K562 (cell line): Measurements from ENCODE around the gene OSGIN1. TPM values are rescaled to one million over a fixed set of nuclear protein-coding genes. Genes with fewer than 3 reads are reported as not detected.

Experiments
- HMGXB4 ChIP-seq: sonication (generic); formaldehyde crosslinking; IDR thresholded peaks from 2 replicates; pipeline ENCODE4 v1.8.1; 2023; ENCODE audit warnings: mild to moderate bottlenecking, missing genetic modification reagents
- KAT8 ChIP-seq: fragments of 450-650 bp; IDR thresholded peaks from 2 replicates; pipeline ENCODE4 v1.6.1; 2016; ENCODE audit warnings: low read depth, mild to moderate bottlenecking
- NFE2L1 ChIP-seq: fragments of 450-650 bp; IDR thresholded peaks from 2 replicates; pipeline ENCODE4 v1.6.1; 2016; ENCODE audit warnings: missing genetic modification characterization, low read depth, mild to moderate bottlenecking, missing compliant biosample characterization, moderate library complexity, borderline replicate concordance
- ZNF518B ChIP-seq: fragments of 250-450 bp; sonication (Bioruptor Pico); IDR thresholded peaks from 2 replicates; pipeline ENCODE4 v1.5.0; 2021; ENCODE audit warnings: mild to moderate bottlenecking, moderate library complexity
- polyA plus RNA-seq, 8 experiments: library from polyadenylated mRNA; depleted of rRNA in 4 of 8; stranded (reverse) in 5 of 8; unstranded in 3 of 8; fragments of >200 nt; fragmentation: Nextera tagmentation in 2 of 8; fragmentation: Illumina TruSeq in 1 of 8; extraction: Ambion mirVana in 2 of 8; extraction: Trizol in 1 of 8; gene quantifications; 2 replicates each; pipeline versions ENCODE4 v1.2.1 to v1.2.3, GENCODE V29; 2011 to 2014; ENCODE audit warnings: inconsistent platforms in 1 of 8, missing spikeins in 1 of 8
- total RNA-seq, 7 experiments: library from RNA; depleted of rRNA in 6 of 7; stranded (reverse); fragments of >200 nt in 6 of 7; fragmentation: Illumina TruSeq in 2 of 7; extraction: Trizol in 2 of 7; gene quantifications; 2 replicates each; pipeline versions ENCODE4 v1.2.1 to v1.2.3, GENCODE V29; 2011 to 2021; ENCODE audit warnings: low replicate concordance in 1 of 7
- TF ChIP-seq, protein P1 (sequence below), 2 experiments: IDR thresholded peaks in 1 of 2; conservative IDR thresholded peaks in 1 of 2; 2 replicates each; pipeline ENCODE4 v1.6.1; 2016; ENCODE audit warnings: low read depth in 2 of 2, mild to moderate bottlenecking in 1 of 2, missing compliant biosample characterization in 1 of 2, missing genetic modification characterization in 1 of 2, moderate library complexity in 1 of 2

The OSGIN1 gene
- total and polyA plus RNA-seq, 9 of the 15 experiments (the other 6 are each of a cell fraction or from before 2014, with no cell fraction given), result 0.03 to 3.6 (median 1.6) TPM

GRCh38 chr16:83925095-83925905 lies 27.7 kb upstream of the OSGIN1 start (continued):
- TF ChIP-seq, protein P1, sequence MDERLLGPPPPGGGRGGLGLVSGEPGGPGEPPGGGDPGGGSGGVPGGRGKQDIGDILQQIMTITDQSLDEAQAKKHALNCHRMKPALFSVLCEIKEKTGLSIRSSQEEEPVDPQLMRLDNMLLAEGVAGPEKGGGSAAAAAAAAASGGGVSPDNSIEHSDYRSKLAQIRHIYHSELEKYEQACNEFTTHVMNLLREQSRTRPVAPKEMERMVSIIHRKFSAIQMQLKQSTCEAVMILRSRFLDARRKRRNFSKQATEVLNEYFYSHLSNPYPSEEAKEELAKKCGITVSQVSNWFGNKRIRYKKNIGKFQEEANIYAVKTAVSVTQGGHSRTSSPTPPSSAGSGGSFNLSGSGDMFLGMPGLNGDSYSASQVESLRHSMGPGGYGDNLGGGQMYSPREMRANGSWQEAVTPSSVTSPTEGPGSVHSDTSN (CRISPR knock-in tag; IDR thresholded peaks at IDR 0.05; ENCODE audit: low read depth), result no peak
- TF ChIP-seq, protein P1 (tag; conservative IDR thresholded peaks at IDR 0.05; ENCODE audit: low read depth), result no peak
- TF ChIP-seq KAT8 (no peak), NFE2L1 (tag) (no peak), HMGXB4 (CRISPR knock-in tag) (no peak), ZNF518B (CRISPR knock-in tag) (no peak)
